Naive thymus-derived CD4-positive, alpha-beta T cell (primary cell): Measurements from ENCODE around the gene TCF3. TPM values are rescaled to one million over a fixed set of nuclear protein-coding genes. Genes with fewer than 3 reads are reported as not detected.
A peak's percentile ranks its signal among the peaks of the same experiment; 100 is the strongest.

Source experiments
- ATAC-seq: fragments of 150-1000 bp; cut with Tn5 transposase; 2 replicates; pipeline ENCODE4 v1.10.0; 2021; ENCODE audit warnings: mild to moderate bottlenecking, moderate library complexity
- CTCF ChIA-PET: fragments of 350-600 bp; sonication (Branson Sonifier 250); formaldehyde crosslinking; loops from one replicate; lab custom pipeline; 2021; ENCODE audit warnings: antibody characterized with exemption; lab: Charles Lee
- POLR2A ChIA-PET: fragments of 350-600 bp; sonication (Branson Sonifier 250); formaldehyde crosslinking; loops from one replicate; lab custom pipeline; 2021; ENCODE audit warnings: antibody characterized with exemption, inconsistent platforms; lab: Charles Lee
- DNase-seq, 9 donors: peaks; one replicate each; pipeline versions ENCODE4 v3.0.0 to v3.0.0-alpha.2; 2020 to 2022; ENCODE audit warnings: mixed read lengths in 1 of 9
- H3K27ac ChIP-seq: one replicate; pipeline ENCODE4 v1.7.0; 2013; ENCODE audit warnings: mild to moderate bottlenecking, low read depth, low read length, moderate library complexity
- H3K27me3 ChIP-seq, 2 donors: one replicate each; pipeline ENCODE4 v1.7.0; 2013; ENCODE audit warnings: low read length in 2 of 2, mild to moderate bottlenecking in 2 of 2, moderate library complexity in 2 of 2; ENCODE audit not compliant: control insufficient read depth in 2 of 2, insufficient read depth in 2 of 2
- H3K36me3 ChIP-seq, 3 experiments: 1 replicate in 2 of 3; 2 replicates in 1 of 3; pipeline ENCODE4 v1.7.0; 2013; ENCODE audit warnings: low read length in 3 of 3, mild to moderate bottlenecking in 3 of 3, moderate library complexity in 1 of 3; ENCODE audit not compliant: insufficient read depth in 3 of 3, control insufficient read depth in 2 of 3
- H3K4me1 ChIP-seq, 2 donors: one replicate each; pipeline ENCODE4 v1.7.0; 2013; ENCODE audit warnings: low read length in 2 of 2, mild to moderate bottlenecking in 2 of 2, moderate library complexity in 1 of 2; ENCODE audit not compliant: control insufficient read depth in 2 of 2, insufficient read depth in 2 of 2
- H3K4me3 ChIP-seq: 2 replicates; pipeline ENCODE4 v1.7.0; 2013; ENCODE audit warnings: mild to moderate bottlenecking, low read length
- H3K9me3 ChIP-seq, 3 experiments: 1 replicate in 2 of 3; 2 replicates in 1 of 3; pipeline ENCODE4 v1.7.0; 2013; ENCODE audit warnings: low read length in 3 of 3; ENCODE audit not compliant: control insufficient read depth in 2 of 3
- H3K27ac Mint-ChIP-seq, 9 donors: one replicate each; pipeline ENCODE4 v1.8.0; 2020 to 2022; ENCODE audit warnings: mixed read lengths in 9 of 9, mild to moderate bottlenecking in 8 of 9, moderate library complexity in 5 of 9, inconsistent platforms in 2 of 9
- H3K27me3 Mint-ChIP-seq, 5 donors: one replicate each; pipeline ENCODE4 v1.8.0; 2021 to 2022; ENCODE audit warnings: mixed read lengths in 5 of 5, mild to moderate bottlenecking in 1 of 5
- H3K36me3 Mint-ChIP-seq, 5 donors: one replicate each; pipeline ENCODE4 v1.8.0; 2020 to 2022; ENCODE audit warnings: mixed read lengths in 5 of 5, mild to moderate bottlenecking in 3 of 5, inconsistent platforms in 1 of 5
- H3K4me1 Mint-ChIP-seq, 7 donors: one replicate each; pipeline ENCODE4 v1.8.0; 2020 to 2022; ENCODE audit warnings: mixed read lengths in 7 of 7, mild to moderate bottlenecking in 3 of 7, inconsistent platforms in 1 of 7
- H3K4me3 Mint-ChIP-seq, 10 donors: one replicate each; pipeline ENCODE4 v1.8.0; 2020 to 2022; ENCODE audit warnings: mild to moderate bottlenecking in 10 of 10, mixed read lengths in 10 of 10, moderate library complexity in 6 of 10, inconsistent platforms in 2 of 10
- H3K9me3 Mint-ChIP-seq, 11 donors: one replicate each; pipeline ENCODE4 v1.8.0; 2020 to 2022; ENCODE audit warnings: mixed read lengths in 11 of 11, mild to moderate bottlenecking in 4 of 11, inconsistent platforms in 1 of 11, moderate library complexity in 1 of 11
- intact Hi-C, 2 donors: fragments of 100-400 bp; cut with micrococcal nuclease; formaldehyde crosslinking; loops; one replicate each; pipeline ENCODE4 v1.15.1; 2023
- polyA plus RNA-seq, 2 donors: library from polyadenylated mRNA; unstranded; fragments of 300-500 nt; fragmentation: Illumina TruSeq; gene quantifications; one replicate each; pipeline ENCODE4 v1.2.3, GENCODE V29; 2021
- total RNA-seq, 6 experiments: library from RNA in 5 of 6; stranded (reverse) in 5 of 6; gene quantifications; 1 replicate in 5 of 6; 2 replicates in 1 of 6; pipeline ENCODE4 v1.2.3 and lab custom pipeline; 2021 to 2026

Gene TCF3
- total and polyA plus RNA-seq, 7 experiments from 2014 or later: 5.8 to 83.6 (median 72.1) TPM

GRCh38 chr19:1576242-1577089, 75.9 kb downstream of the TCF3 start:
- no peak for ATAC-seq
- peaks cover 0 to 5% (median 0%) of the 10 kb centered on the region in 7 donors for H3K4me1 Mint-ChIP-seq
- no peaks in the 10 kb centered on the region for H3K9me3 Mint-ChIP-seq
- H3K4me3 Mint-ChIP-seq: no peak overlapping the region
- Histone ChIP-seq H3K36me3 (peaks cover 0 to 51% (median 0%) of the 10 kb centered on the region in 3 experiments), H3K4me3 (no peak overlapping the region), H3K4me1 (no peaks in the 10 kb centered on the region), H3K27ac (no peak overlapping the region), H3K9me3 (no peaks in the 10 kb centered on the region), H3K27me3 (no peaks in the 10 kb centered on the region)
- peak overlapping the region in 2 of 9 donors; percentile 16 to 69 for H3K27ac Mint-ChIP-seq
- intact Hi-C loops: no loop called here
- peaks cover 0 to under 1% (median 0%) of the 10 kb centered on the region in 5 donors for H3K27me3 Mint-ChIP-seq
- CTCF ChIA-PET: interaction anchor here (0.5 to 0.6 kb wide), 2 partner anchors 261 to 296 kb away, joined by 3 read pairs; no protein-coding TSS in a partner anchor
- POLR2A ChIA-PET: interaction anchor here (1.5 kb wide), 1 partner anchor 14 kb away, joined by 3 read pairs; no protein-coding TSS in a partner anchor
- DNase-seq: no peak
- H3K36me3 Mint-ChIP-seq: peaks cover 0 to 14% (median 4%) of the 10 kb centered on the region in 5 donors

GRCh38 chr19:1575323-1576241, 76.8 kb downstream of the TCF3 start:
- no peak overlapping the region for H3K4me3 ChIP-seq
- Mint-ChIP-seq H3K9me3 (no peaks in the 10 kb centered on the region), H3K4me1 (peaks cover 0 to 5% (median under 1%) of the 10 kb centered on the region in 7 donors), H3K4me3 (no peak overlapping the region), H3K27ac (peak overlapping the region in 3 of 9 donors; percentile 16 to 69 (median 38)), H3K27me3 (peaks cover 0 to 7% (median 0%) of the 10 kb centered on the region in 5 donors), H3K36me3 (peaks cover 0 to 10% (median 2%) of the 10 kb centered on the region in 5 donors)
- H3K27ac ChIP-seq: no peak overlapping the region
- H3K27me3 ChIP-seq: no peaks in the 10 kb centered on the region
- ChIA-PET POLR2A (interaction anchor here (1.5 kb wide), 1 partner anchor 15 kb away, joined by 3 read pairs; no protein-coding TSS in a partner anchor), CTCF (interaction anchor here (0.5 kb wide), 1 partner anchor 295 kb away, joined by 3 read pairs; no protein-coding TSS in a partner anchor)
- ATAC-seq (no peak), DNase-seq (no peak)
- H3K4me1 ChIP-seq: no peaks in the 10 kb centered on the region
- H3K9me3 ChIP-seq: no peaks in the 10 kb centered on the region
- intact Hi-C loops: no loop called here
- peaks cover 0 to 42% (median 0%) of the 10 kb centered on the region in 3 experiments for H3K36me3 ChIP-seq

- POLR2A ChIA-PET: no interaction called here
- CTCF ChIA-PET: no interaction called here
Observed at GRCh38 chr19:1574354-1575136, 77.9 kb downstream of the TCF3 start.

GRCh38 chr19:1572795-1573194, 79.6 kb downstream of the TCF3 start:
- H3K27ac ChIP-seq: no peak overlapping the region
- POLR2A ChIA-PET: interaction anchor here (0.6 to 0.8 kb wide), 2 partner anchors 36 to 215 kb away, joined by 3 to 12 read pairs; no protein-coding TSS in a partner anchor

More at GRCh38 chr19:1574354-1575136, 77.9 kb downstream of the TCF3 start:
- peaks cover 0 to 4% (median 0%) of the 10 kb centered on the region in 5 donors for H3K36me3 Mint-ChIP-seq
- peaks cover 0 to 9% (median 4%) of the 10 kb centered on the region in 7 donors for H3K4me1 Mint-ChIP-seq
- H3K4me3 Mint-ChIP-seq: no peak overlapping the region
- intact Hi-C loops: no loop called here
- H3K27me3 Mint-ChIP-seq: peaks cover 0 to 17% (median 6%) of the 10 kb centered on the region in 5 donors
- Histone ChIP-seq H3K4me3 (no peak overlapping the region), H3K9me3 (no peaks in the 10 kb centered on the region), H3K27me3 (no peaks in the 10 kb centered on the region), H3K4me1 (no peaks in the 10 kb centered on the region), H3K27ac (no peak overlapping the region), H3K36me3 (peaks cover 0 to 32% (median 0%) of the 10 kb centered on the region in 3 experiments)
- H3K9me3 Mint-ChIP-seq: no peaks in the 10 kb centered on the region
- H3K27ac Mint-ChIP-seq: peak overlapping the region in 1 of 9 donors; percentile 20
- no peak for ATAC-seq
- DNase-seq: no peak

GRCh38 chr19:1571358-1571757, 81.1 kb downstream of the TCF3 start:
- Histone ChIP-seq H3K4me1 (peaks cover 5 to 6% of the 10 kb centered on the region in 2 donors), H3K27ac (no peak overlapping the region), H3K27me3 (no peaks in the 10 kb centered on the region), H3K9me3 (no peaks in the 10 kb centered on the region), H3K4me3 (no peak overlapping the region), H3K36me3 (peaks cover 0 to 7% (median 0%) of the 10 kb centered on the region in 3 experiments)
- peaks cover 0 to 19% (median 6%) of the 10 kb centered on the region in 5 donors for H3K27me3 Mint-ChIP-seq
- no peak overlapping the region for H3K4me3 Mint-ChIP-seq
- H3K27ac Mint-ChIP-seq: no peak overlapping the region
- CTCF ChIA-PET: interaction anchor here (0.6 kb wide), 1 partner anchor 483 kb away, joined by 3 read pairs; no protein-coding TSS in a partner anchor
- H3K4me1 Mint-ChIP-seq: peaks cover 0 to 9% (median 4%) of the 10 kb centered on the region in 7 donors
- POLR2A ChIA-PET: no interaction called here
- H3K36me3 Mint-ChIP-seq: peaks cover 0 to 4% (median 0%) of the 10 kb centered on the region in 5 donors
- DNase-seq: no peak
- intact Hi-C loops: no loop called here
- ATAC-seq: no peak
- H3K9me3 Mint-ChIP-seq: no peaks in the 10 kb centered on the region

More at GRCh38 chr19:1572795-1573194, 79.6 kb downstream of the TCF3 start:
- Mint-ChIP-seq H3K36me3 (peaks cover 0 to 4% (median 0%) of the 10 kb centered on the region in 5 donors), H3K4me1 (peaks cover 0 to 9% (median 4%) of the 10 kb centered on the region in 7 donors), H3K9me3 (no peaks in the 10 kb centered on the region), H3K4me3 (no peak overlapping the region), H3K27ac (no peak overlapping the region), H3K27me3 (peaks cover 0 to 19% (median 6%) of the 10 kb centered on the region in 5 donors)
- intact Hi-C loops: no loop called here
- no peaks in the 10 kb centered on the region for H3K27me3 ChIP-seq
- no peak overlapping the region for H3K4me3 ChIP-seq
- peaks cover 5 to 6% of the 10 kb centered on the region in 2 donors for H3K4me1 ChIP-seq
- no peak for DNase-seq
- ATAC-seq: no peak
- H3K9me3 ChIP-seq: no peaks in the 10 kb centered on the region
- H3K36me3 ChIP-seq: peaks cover 0 to 17% (median 0%) of the 10 kb centered on the region in 3 experiments
- CTCF ChIA-PET: no interaction called here
